ENCODE data around the gene VNN1. TPM values are rescaled to one million over a fixed set of nuclear protein-coding genes. Genes with fewer than 3 reads are reported as not detected.

The VNN1 gene
- total and polyA plus RNA-seq, 4 experiments from 2014 or later = 0.11 TPM; not detected in 3

- DNase-seq = no peak
- intact Hi-C loops (cut with micrococcal nuclease) = no loop called here
- CTCF ChIA-PET (ENCODE audit: partially characterized antibody) = interaction anchor here (0.6 kb wide), 1 partner anchor 1865 kb away, joined by 4 read pairs; no protein-coding TSS in a partner anchor
Observed at GRCh38 chr6:132673376-132674094, 40.3 kb downstream of the VNN1 start.

DNA sequence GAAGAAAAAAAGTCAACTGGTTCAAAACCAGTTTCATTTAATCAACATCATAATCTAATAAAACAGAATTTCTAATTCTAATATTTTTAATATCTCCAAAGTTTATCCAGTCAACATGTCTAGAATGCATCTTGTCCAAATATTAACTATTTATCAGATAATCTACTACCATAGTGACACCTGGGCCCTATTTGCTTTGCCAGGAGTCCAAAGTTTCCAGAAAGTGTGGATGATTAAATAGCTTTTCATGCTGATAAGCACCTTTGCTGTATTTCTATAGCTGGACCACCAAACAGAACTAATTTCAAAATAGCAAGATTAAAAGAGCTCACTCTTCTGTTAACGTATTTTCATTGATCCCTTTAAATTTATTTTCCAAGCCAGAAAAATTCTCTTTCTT is 42.6 kb downstream of the VNN1 start:
- H3K9me3 ChIP-seq (ENCODE audit: control insufficient read depth in 1 of 2, low read length in 2 of 2) = no peaks in the 10 kb centered on the region
- Mint-ChIP-seq H3K27ac (no peak overlapping the region), H3K9me3 (no peaks in the 10 kb centered on the region), H3K27me3 (peaks cover 3 to 6% of the 10 kb centered on the region in 2 donors), H3K4me1 (peaks cover 0 to 4% (median 3%) of the 10 kb centered on the region in 4 donors), H3K4me3 (no peak overlapping the region), H3K36me3 (no peaks in the 10 kb centered on the region)
- no peaks in the 10 kb centered on the region for H3K27me3 ChIP-seq (ENCODE audit: insufficient read depth, low read length)
- peaks cover 4% of the 10 kb centered on the region for H3K4me1 ChIP-seq (ENCODE audit: insufficient read depth, low read length)
- no peaks in the 10 kb centered on the region for H3K36me3 ChIP-seq (ENCODE audit: insufficient read depth, low read length)
- POLR2A ChIA-PET (ENCODE audit: partially characterized antibody) = no interaction called here
- CTCF ChIA-PET (ENCODE audit: partially characterized antibody) = interaction anchor here (1.2 to 6.3 kb wide), 8 partner anchors 17 to 1246 kb away, joined by 3 to 45 read pairs (median 6); partner anchors contain the start of gene SLC18B1
- intact Hi-C loops (cut with micrococcal nuclease) = loop anchor here (2.0 kb wide), 1 partner anchor 882 kb away; no protein-coding TSS in a partner anchor
- no peak overlapping the region for H3K4me3 ChIP-seq (ENCODE audit: low read length in 2 of 2)
- DNase-seq = no peak
- no peak overlapping the region for H3K27ac ChIP-seq (ENCODE audit: low read depth, low read length)

More at GRCh38 chr6:132673376-132674094, 40.3 kb downstream of the VNN1 start:
- POLR2A ChIA-PET (ENCODE audit: partially characterized antibody) = interaction anchor here (1.0 kb wide), 1 partner anchor 139 kb away, joined by 3 read pairs; no protein-coding TSS in a partner anchor
- Mint-ChIP-seq H3K4me1 (peaks cover 0 to 4% (median 3%) of the 10 kb centered on the region in 4 donors), H3K4me3 (no peak overlapping the region), H3K27me3 (peaks cover 6 to 8% of the 10 kb centered on the region in 2 donors), H3K9me3 (no peaks in the 10 kb centered on the region), H3K36me3 (no peaks in the 10 kb centered on the region), H3K27ac (no peak overlapping the region)
- Histone ChIP-seq H3K27me3 (ENCODE audit: insufficient read depth, low read length) (no peaks in the 10 kb centered on the region), H3K36me3 (ENCODE audit: insufficient read depth, low read length) (no peaks in the 10 kb centered on the region), H3K9me3 (ENCODE audit: control insufficient read depth in 1 of 2, low read length in 2 of 2) (no peaks in the 10 kb centered on the region), H3K4me1 (ENCODE audit: insufficient read depth, low read length) (peaks cover 4% of the 10 kb centered on the region), H3K4me3 (ENCODE audit: low read length in 2 of 2) (no peak overlapping the region), H3K27ac (ENCODE audit: low read depth, low read length) (no peak overlapping the region)

DNA sequence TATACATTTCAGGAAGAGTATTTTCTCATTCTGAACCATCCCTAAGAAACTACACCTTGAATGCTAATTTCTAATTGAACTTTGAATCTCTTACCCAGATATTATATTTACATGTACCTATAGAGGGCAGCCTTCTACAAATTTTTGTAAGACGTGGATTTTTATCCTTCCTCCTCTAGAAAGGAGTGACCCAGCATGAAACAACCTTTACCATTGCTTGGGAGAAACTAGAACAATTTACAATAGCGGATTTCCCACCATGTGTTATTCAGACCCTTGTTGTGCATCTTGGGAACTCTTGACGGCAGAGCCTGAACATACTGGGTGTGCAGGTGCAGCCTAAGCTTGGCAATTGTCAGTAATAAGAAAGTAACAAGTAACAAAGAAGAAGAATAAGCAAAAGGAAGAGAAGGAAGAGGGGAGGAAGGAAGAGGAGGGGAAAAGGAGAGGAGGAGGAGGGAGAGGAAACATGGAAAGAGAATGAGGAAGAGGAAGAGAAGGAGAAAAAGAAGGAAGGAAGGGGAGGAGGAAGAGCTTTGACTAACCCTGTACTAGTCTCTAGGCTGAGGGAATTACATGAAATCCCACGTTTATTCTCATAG is 44.1 kb downstream of the VNN1 start:
- no peaks in the 10 kb centered on the region for H3K36me3 ChIP-seq (ENCODE audit: insufficient read depth, low read length)
- no peaks in the 10 kb centered on the region for H3K36me3 Mint-ChIP-seq
- peak in 4 of 5 donors; percentile 22 to 39 (median 36) for DNase-seq
- H3K27ac ChIP-seq (ENCODE audit: low read depth, low read length) = no peak overlapping the region
- CTCF ChIA-PET (ENCODE audit: partially characterized antibody) = interaction anchor here (0.6 to 6.3 kb wide), 18 partner anchors 10 to 1724 kb away, joined by 3 to 45 read pairs (median 5); partner anchors contain the start of genes RPS12, SLC18B1 and SLC2A12
- intact Hi-C loops (cut with micrococcal nuclease) = loop anchor here (1.0 to 5.0 kb wide), 8 partner anchors 99 to 1428 kb away; partner anchors contain the start of gene RPS12
- POLR2A ChIA-PET (ENCODE audit: partially characterized antibody) = interaction anchor here (0.9 kb wide), 1 partner anchor 154 kb away, joined by 4 read pairs; no protein-coding TSS in a partner anchor
- H3K27me3 ChIP-seq (ENCODE audit: insufficient read depth, low read length) = no peaks in the 10 kb centered on the region
- no peak overlapping the region for H3K4me3 ChIP-seq (ENCODE audit: low read length in 2 of 2)
- no peaks in the 10 kb centered on the region for H3K9me3 Mint-ChIP-seq
- peaks cover 0 to 4% (median 3%) of the 10 kb centered on the region in 4 donors for H3K4me1 Mint-ChIP-seq
- H3K27ac Mint-ChIP-seq = no peak overlapping the region
- no peaks in the 10 kb centered on the region for H3K9me3 ChIP-seq (ENCODE audit: control insufficient read depth in 1 of 2, low read length in 2 of 2)
- H3K27me3 Mint-ChIP-seq = peaks cover 2 to 6% of the 10 kb centered on the region in 2 donors
- peaks cover 4% of the 10 kb centered on the region for H3K4me1 ChIP-seq (ENCODE audit: insufficient read depth, low read length)
- H3K4me3 Mint-ChIP-seq = no peak overlapping the region

DNA sequence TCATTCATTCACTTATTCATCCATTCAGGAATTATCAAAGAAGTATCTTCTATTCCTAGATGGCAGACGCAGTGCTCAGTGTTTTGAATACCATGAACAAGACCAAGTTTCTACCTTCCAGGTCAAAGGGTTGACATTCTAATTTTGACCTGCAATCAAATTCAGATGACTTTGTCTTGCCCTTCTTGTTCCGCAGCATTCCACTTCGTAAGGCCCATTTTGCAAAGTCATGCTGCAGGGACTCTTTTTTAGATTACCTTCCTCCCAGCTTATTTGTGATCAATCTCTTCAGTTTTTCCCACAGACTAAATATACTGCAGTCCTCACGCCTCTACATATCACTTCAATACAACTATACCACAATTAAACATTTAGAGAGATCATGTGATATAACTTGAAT is 47.7 kb downstream of the VNN1 start:
- no peak overlapping the region for H3K27ac ChIP-seq (ENCODE audit: low read depth, low read length)
- Mint-ChIP-seq H3K4me3 (no peak overlapping the region), H3K9me3 (no peaks in the 10 kb centered on the region), H3K27ac (no peak overlapping the region), H3K4me1 (peaks cover 0 to 4% (median 3%) of the 10 kb centered on the region in 4 donors), H3K36me3 (no peaks in the 10 kb centered on the region), H3K27me3 (peaks cover 1 to 6% of the 10 kb centered on the region in 2 donors)
- ChIA-PET POLR2A (ENCODE audit: partially characterized antibody) (no interaction called here), CTCF (ENCODE audit: partially characterized antibody) (interaction anchor here (6.3 kb wide), 1 partner anchor 132 kb away, joined by 45 read pairs; the partner anchor contains the start of gene SLC18B1)
- DNase-seq = no peak
- intact Hi-C loops (cut with micrococcal nuclease) = loop anchor here (5.0 kb wide), 1 partner anchor 1431 kb away; no protein-coding TSS in a partner anchor
- H3K4me1 ChIP-seq (ENCODE audit: insufficient read depth, low read length) = peaks cover 4% of the 10 kb centered on the region
- no peaks in the 10 kb centered on the region for H3K36me3 ChIP-seq (ENCODE audit: insufficient read depth, low read length)
- no peak overlapping the region for H3K4me3 ChIP-seq (ENCODE audit: low read length in 2 of 2)
- no peaks in the 10 kb centered on the region for H3K27me3 ChIP-seq (ENCODE audit: insufficient read depth, low read length)
- no peaks in the 10 kb centered on the region for H3K9me3 ChIP-seq (ENCODE audit: control insufficient read depth in 1 of 2, low read length in 2 of 2)

- no peak overlapping the region for H3K27ac Mint-ChIP-seq
- no peak overlapping the region for H3K4me3 ChIP-seq (ENCODE audit: low read length in 2 of 2)
- H3K36me3 ChIP-seq (ENCODE audit: insufficient read depth, low read length) = no peaks in the 10 kb centered on the region
- H3K9me3 Mint-ChIP-seq = no peaks in the 10 kb centered on the region
- H3K36me3 Mint-ChIP-seq = no peaks in the 10 kb centered on the region
- ChIA-PET POLR2A (ENCODE audit: partially characterized antibody) (no interaction called here), CTCF (ENCODE audit: partially characterized antibody) (no interaction called here)
- H3K27me3 ChIP-seq (ENCODE audit: insufficient read depth, low read length) = no peaks in the 10 kb centered on the region
- intact Hi-C loops (cut with micrococcal nuclease) = loop anchor here (5.0 kb wide), 1 partner anchor 1433 kb away; no protein-coding TSS in a partner anchor
- DNase-seq = no peak
- H3K4me3 Mint-ChIP-seq = no peak overlapping the region
- no peak overlapping the region for H3K27ac ChIP-seq (ENCODE audit: low read depth, low read length)
- H3K9me3 ChIP-seq (ENCODE audit: control insufficient read depth in 1 of 2, low read length in 2 of 2) = no peaks in the 10 kb centered on the region
- H3K4me1 Mint-ChIP-seq = no peaks in the 10 kb centered on the region
- H3K27me3 Mint-ChIP-seq = peaks cover under 1 to 1% of the 10 kb centered on the region in 2 donors
- H3K4me1 ChIP-seq (ENCODE audit: insufficient read depth, low read length) = no peaks in the 10 kb centered on the region
Observed at GRCh38 chr6:132664309-132665034, 49.4 kb downstream of the VNN1 start.

DNA sequence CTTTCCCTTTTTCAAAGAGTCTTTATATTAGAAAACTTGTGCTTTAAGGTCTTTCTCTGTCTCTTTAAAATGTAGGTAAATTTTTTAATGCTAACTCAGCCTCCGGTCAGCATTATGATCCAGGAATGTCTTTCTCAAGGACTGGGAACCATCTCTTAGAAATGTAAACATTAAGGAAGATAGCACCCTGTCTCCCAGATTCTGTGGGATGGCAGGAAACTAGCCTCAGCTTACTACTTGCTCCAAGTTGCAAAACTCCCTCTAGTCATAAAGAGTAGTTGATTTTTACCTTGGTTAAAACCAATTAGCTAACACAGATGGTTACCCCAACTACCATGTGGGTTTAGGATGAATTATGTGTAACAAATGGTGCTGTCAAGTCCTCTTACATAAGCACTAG is 50.2 kb downstream of the VNN1 start:
- Mint-ChIP-seq H3K27ac (no peak overlapping the region), H3K9me3 (no peaks in the 10 kb centered on the region), H3K36me3 (no peaks in the 10 kb centered on the region), H3K4me1 (peaks cover 0 to 2% (median 0%) of the 10 kb centered on the region in 4 donors), H3K4me3 (no peak overlapping the region), H3K27me3 (peaks cover 0 to 1% of the 10 kb centered on the region in 2 donors)
- ChIA-PET POLR2A (ENCODE audit: partially characterized antibody) (no interaction called here), CTCF (ENCODE audit: partially characterized antibody) (no interaction called here)
- Histone ChIP-seq H3K4me3 (ENCODE audit: low read length in 2 of 2) (no peak overlapping the region), H3K27me3 (ENCODE audit: insufficient read depth, low read length) (no peaks in the 10 kb centered on the region), H3K9me3 (ENCODE audit: control insufficient read depth in 1 of 2, low read length in 2 of 2) (no peaks in the 10 kb centered on the region), H3K4me1 (ENCODE audit: insufficient read depth, low read length) (no peaks in the 10 kb centered on the region), H3K36me3 (ENCODE audit: insufficient read depth, low read length) (no peaks in the 10 kb centered on the region), H3K27ac (ENCODE audit: low read depth, low read length) (no peak overlapping the region)
- intact Hi-C loops (cut with micrococcal nuclease) = no loop called here
- no peak for DNase-seq

Data from CD4-positive, alpha-beta memory T cell (primary cell).